ENCODE measurements around the gene DIDO1. TPM values are rescaled to one million over a fixed set of nuclear protein-coding genes. Genes with fewer than 3 reads are reported as not detected.

The DIDO1 gene
- total RNA-seq, 1 experiment from 2014 or later = 120 TPM

DNA sequence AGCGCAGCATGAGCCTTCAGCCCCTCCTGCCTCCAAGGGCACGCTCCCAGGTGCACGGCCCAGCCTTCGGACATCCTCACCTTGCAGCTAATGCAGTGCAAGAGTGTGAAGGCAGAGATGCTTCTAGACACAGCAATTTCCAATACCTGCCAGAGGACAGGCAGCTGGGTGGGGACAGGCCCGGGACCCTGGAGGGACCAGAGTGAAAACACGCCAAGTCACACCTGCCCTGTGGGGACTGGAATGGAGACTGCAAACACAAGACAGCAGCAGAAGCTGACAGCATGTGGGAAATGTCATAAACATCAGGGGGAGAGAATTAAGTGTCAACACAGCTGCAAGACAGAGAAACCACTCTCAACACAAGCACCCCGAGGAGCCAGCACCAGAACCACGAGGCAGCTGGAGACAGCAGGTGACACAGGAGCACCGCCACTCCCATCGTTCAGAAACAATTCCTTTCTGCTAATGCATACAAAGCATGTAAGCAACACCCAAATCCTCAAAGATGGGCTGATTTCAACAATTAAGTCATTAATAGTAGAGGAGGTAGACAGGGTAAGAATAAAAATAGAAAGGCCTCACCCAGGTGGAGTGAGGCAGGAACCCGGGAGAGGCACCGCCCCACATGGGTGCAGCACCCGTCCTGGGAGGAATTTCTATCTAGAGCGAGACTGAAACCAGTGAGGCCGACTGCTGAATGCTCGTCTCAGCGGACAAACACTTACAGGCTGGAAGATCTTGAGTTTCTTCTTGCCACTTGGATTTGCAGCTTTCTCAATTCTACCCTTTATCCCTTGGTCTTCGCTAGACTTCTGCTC lies 17.1 kb downstream of the DIDO1 start:
- Histone ChIP-seq H3K9me3 (no peaks in the 10 kb centered on the region), H3K4me1 (peaks cover 14% of the 10 kb centered on the region), H3K27me3 (replicated peaks; ENCODE audit: control insufficient read depth, insufficient read depth, low read length) (no peaks in the 10 kb centered on the region), H3K36me3 (ENCODE audit: control insufficient read depth, insufficient read depth, low read length) (peaks cover 25% of the 10 kb centered on the region), H3K4me3 (ENCODE audit: low read depth, low read length) (no peak overlapping the region)
- intact Hi-C loops (cut with micrococcal nuclease; ENCODE audit: unreplicated experiment) = no loop called here
- peak in 1 of 2 experiments; percentile 38 for DNase-seq
- H3K27me3 Mint-ChIP-seq (ENCODE audit: insufficient read depth, unreplicated experiment) = no peaks in the 10 kb centered on the region
- BruUV-seq (replicated peaks) = no TSS peak
- H3K4me1 Mint-ChIP-seq (ENCODE audit: low read depth, unreplicated experiment) = peaks cover 8% of the 10 kb centered on the region
- ChIA-PET POLR2A (no interaction called here), CTCF (no interaction called here)
- H3K36me3 Mint-ChIP-seq (ENCODE audit: insufficient read depth, unreplicated experiment) = peaks cover 100% of the 10 kb centered on the region
- no peak overlapping the region for H3K27ac Mint-ChIP-seq (ENCODE audit: unreplicated experiment)
- TF ChIP-seq, protein P1, sequence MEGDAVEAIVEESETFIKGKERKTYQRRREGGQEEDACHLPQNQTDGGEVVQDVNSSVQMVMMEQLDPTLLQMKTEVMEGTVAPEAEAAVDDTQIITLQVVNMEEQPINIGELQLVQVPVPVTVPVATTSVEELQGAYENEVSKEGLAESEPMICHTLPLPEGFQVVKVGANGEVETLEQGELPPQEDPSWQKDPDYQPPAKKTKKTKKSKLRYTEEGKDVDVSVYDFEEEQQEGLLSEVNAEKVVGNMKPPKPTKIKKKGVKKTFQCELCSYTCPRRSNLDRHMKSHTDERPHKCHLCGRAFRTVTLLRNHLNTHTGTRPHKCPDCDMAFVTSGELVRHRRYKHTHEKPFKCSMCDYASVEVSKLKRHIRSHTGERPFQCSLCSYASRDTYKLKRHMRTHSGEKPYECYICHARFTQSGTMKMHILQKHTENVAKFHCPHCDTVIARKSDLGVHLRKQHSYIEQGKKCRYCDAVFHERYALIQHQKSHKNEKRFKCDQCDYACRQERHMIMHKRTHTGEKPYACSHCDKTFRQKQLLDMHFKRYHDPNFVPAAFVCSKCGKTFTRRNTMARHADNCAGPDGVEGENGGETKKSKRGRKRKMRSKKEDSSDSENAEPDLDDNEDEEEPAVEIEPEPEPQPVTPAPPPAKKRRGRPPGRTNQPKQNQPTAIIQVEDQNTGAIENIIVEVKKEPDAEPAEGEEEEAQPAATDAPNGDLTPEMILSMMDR (IDR thresholded peaks at IDR 0.05; ENCODE audit: insufficient read depth in 1 of 2, low read depth in 1 of 2, low read length in 1 of 2, severe bottlenecking in 1 of 2, unreplicated experiment in 1 of 2) = no peak
- no peaks in the 10 kb centered on the region for H3K9me3 Mint-ChIP-seq (ENCODE audit: unreplicated experiment)
- no peak overlapping the region for H3K4me3 Mint-ChIP-seq (ENCODE audit: unreplicated experiment)

GRCh38 chr20:62907384-62908317 lies 18.7 kb downstream of the DIDO1 start:
- DNase-seq = peak in 1 of 2 experiments; percentile 68
- Mint-ChIP-seq H3K9me3 (ENCODE audit: unreplicated experiment) (no peaks in the 10 kb centered on the region), H3K4me1 (ENCODE audit: low read depth, unreplicated experiment) (peaks cover 1% of the 10 kb centered on the region), H3K27me3 (ENCODE audit: insufficient read depth, unreplicated experiment) (no peaks in the 10 kb centered on the region), H3K36me3 (ENCODE audit: insufficient read depth, unreplicated experiment) (peaks cover 100% of the 10 kb centered on the region), H3K4me3 (ENCODE audit: unreplicated experiment) (no peak overlapping the region), H3K27ac (ENCODE audit: unreplicated experiment) (peak overlapping the region; percentile 65)
- no peaks in the 10 kb centered on the region for H3K27me3 ChIP-seq (replicated peaks; ENCODE audit: control insufficient read depth, insufficient read depth, low read length)
- intact Hi-C loops (cut with micrococcal nuclease; ENCODE audit: unreplicated experiment) = no loop called here
- no peaks in the 10 kb centered on the region for H3K4me1 ChIP-seq
- H3K36me3 ChIP-seq (ENCODE audit: control insufficient read depth, insufficient read depth, low read length) = peaks cover 31% of the 10 kb centered on the region
- ChIA-PET CTCF (interaction anchor here (0.6 to 1.6 kb wide), 18 partner anchors 8 to 112 kb away, joined by 3 to 10 read pairs (median 4); partner anchors contain the start of genes OGFR and TCFL5), POLR2A (interaction anchor here (0.9 kb wide), 1 partner anchor 19 kb away, joined by 3 read pairs; no protein-coding TSS in a partner anchor)
- no peak overlapping the region for H3K4me3 ChIP-seq (ENCODE audit: low read depth, low read length)
- no TSS peak for BruUV-seq (replicated peaks)
- TF ChIP-seq, protein P1 (IDR thresholded peaks at IDR 0.05; ENCODE audit: insufficient read depth in 1 of 2, low read depth in 1 of 2, low read length in 1 of 2, severe bottlenecking in 1 of 2, unreplicated experiment in 1 of 2) = peak; percentile 85 to 98
- H3K9me3 ChIP-seq = no peaks in the 10 kb centered on the region

Data from Caco-2 (cell line).